Sciatic nerve (tissue), 2 donors: ENCODE measurements around the gene HSPA14. TPM values are rescaled to one million over a fixed set of nuclear protein-coding genes. Genes with fewer than 3 reads are reported as not detected.
"Not testable (repeated sequence)": the region's sequence is repeated elsewhere in the genome, so short reads cannot be mapped to it uniquely, and the experiment has no call there.

ENCODE experiments used
- ATAC-seq: fragments of 200-7000 bp; cut with Tn5 transposase; one replicate; pipeline ENCODE4 v1.9.1; 2020; ENCODE audit warnings: mild to moderate bottlenecking, moderate library complexity
- DNase-seq: peaks from one replicate; pipeline ENCODE4 v3.0.0-alpha.2; 2020; ENCODE audit warnings: low spot score
- intact Hi-C: fragments of 100-400 bp; cut with DNase I; formaldehyde crosslinking; loops from one replicate; pipeline ENCODE4 v1.14.2; 2022
- total RNA-seq: library from RNA; stranded (reverse); fragmentation: NEBNext Ultra II Directional; extraction: Animal tissue kit (Norgen Biotek cat#: 25700); gene quantifications from one replicate; pipeline ENCODE4 v1.2.1, GENCODE V29; 2021
- donor health status: DM: no; HTN: no; CAD: no.
- donor health status: DM: no; HTN: no; CAD: no.

Gene HSPA14
- total RNA-seq, 1 donor from 2014 or later: 10.2 TPM

DNA sequence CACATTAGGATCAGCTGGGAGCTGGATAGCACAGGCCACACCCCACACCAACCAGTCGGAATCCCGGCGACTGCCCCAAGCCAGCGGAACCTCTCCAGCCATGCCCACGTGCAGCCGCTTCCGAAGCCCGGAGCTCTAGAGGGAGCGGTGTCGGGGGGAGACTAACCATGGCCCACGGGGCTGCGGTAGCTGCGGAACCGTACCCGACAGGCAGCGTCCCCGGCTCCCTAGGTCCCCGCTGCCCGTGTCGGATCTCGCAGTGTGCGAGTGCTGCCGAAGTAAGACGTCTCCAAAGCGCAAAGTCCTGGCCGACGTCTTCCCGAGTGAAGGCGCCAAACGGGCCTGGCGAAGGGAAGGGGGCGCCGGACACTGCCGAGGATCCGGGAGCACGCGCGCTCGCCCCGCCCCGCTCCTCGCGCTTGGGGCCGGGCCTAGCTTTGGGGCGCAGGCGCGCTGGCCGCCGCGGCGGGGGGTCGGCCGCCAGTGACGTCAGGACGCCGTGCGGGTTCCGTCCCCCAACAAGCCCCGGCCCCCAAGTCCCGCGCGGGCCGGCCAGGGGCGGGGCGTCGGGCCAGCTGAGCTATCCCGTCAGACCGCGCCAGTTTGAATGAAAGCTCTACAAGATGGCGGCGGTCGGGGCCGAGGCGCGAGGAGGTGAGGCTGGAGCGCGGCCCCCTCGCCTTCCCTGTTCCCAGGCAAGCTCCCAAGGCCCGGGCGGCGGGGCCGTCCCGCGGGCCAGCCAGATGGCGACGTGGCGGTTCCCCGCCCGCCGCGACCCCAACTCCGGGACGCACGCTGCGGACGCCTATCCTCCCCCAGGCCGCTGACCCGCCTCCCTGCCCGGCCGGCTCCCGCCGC, 40.4 kb downstream of the HSPA14 start, which contains the start of gene SUV39H2:
TSS of gene SUV39H2 (plus strand) at position 601 of the 858 bp plus-strand sequence. CDS start at position 624, 23 bp downstream.
- ATAC-seq: peak; percentile 98
- intact Hi-C loops: no loop called here

DNA sequence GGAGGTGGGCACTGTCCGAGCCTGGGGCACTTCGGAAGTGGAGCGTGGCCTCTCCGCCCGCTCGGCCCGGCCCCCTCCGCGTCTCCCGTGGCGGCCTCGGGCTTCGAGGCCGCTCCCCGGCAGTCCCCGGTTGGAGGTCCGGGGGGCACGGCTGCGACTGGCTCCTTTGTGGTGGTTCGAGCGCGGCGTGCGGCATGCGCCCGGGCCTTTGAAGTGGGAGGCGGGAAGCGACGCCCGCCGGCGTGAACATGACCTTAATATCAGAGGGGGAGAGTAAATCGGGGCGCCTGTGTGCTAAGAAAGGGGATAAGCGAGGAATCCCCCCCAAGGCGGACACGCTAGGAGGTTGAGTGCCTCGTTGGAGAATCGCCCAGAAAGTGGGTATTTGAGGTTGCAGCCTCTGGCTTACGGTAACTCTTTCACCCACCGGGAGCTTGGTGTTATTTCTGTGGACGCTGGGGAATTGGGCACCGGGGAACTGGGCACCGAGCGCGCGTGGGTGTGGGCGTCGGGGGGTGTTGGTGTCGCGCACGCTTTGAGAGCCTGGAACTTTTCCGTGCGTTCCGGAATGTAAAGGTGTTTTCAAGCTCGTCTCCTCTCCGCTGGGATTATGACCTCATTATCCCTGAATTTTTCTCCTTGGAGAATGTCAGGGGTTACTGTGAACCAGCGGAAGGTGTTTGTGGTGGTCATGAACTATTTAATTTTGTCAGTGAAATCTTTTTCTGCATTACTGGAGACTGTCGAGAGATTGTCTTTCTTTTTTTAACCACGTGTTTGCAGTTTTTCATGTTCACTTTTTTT, 41.2 kb downstream of the HSPA14 start:
- intact Hi-C loops: no loop called here
- ATAC-seq (no peak), DNase-seq (peak; percentile 61)

More for the DNA sequence above, 40.4 kb downstream of the HSPA14 start, which contains the start of gene SUV39H2:
- DNase-seq: peak; percentile 97

DNA sequence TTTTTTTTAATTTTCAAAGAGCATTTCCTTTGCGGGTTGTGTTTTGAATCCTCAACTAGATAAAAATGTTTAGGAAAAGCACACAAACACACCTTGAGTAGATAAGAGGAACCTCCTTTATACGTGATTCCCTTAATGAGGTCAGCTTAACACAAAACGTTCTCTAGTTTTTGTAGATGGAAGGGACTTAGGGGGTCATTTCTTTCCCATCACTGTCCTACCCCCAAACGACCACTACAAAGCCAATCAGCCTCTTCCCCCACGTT, 41.8 kb downstream of the HSPA14 start:
- DNase-seq: no peak
- intact Hi-C loops: no loop called here
- ATAC-seq: no peak

DNA sequence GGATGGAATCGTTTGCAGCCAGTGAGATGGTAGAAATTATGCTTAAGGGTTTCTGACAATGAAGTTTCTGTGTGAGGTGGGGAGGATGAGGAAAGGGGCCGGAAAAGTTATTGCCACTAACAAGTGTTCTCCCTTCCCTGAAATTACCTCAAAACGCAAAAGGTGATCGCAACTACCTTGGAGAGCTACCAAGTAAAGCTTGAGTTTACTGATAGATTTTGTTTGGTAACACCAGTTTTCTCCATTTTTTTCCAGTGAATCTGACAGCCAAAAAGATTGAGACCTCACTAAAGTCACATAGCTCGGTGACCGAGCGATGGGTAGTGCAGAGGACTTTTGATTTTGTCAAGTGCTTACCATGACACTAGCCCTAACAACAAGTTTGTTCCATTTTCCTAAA, 42.1 kb downstream of the HSPA14 start:
- DNase-seq (no peak), ATAC-seq (no peak)
- intact Hi-C loops: no loop called here

DNA sequence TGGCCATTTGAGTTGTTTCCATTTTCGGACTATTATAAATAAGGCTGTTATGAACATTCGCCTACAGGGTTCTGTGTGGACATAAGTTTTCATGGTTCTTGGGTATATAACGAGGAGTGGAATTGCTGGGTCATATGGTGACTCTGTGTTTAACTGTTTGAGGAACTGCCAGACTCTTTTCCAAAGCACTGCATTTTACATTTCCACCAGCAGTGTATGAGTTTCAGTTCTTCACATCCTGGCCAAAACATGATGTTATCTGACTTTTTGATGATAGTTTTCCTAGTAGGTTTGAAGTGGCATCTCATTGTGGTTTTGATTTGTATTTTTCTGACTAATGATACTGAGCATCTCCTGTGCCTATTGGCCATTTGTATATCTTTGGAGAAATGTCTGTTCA, 46.0 kb downstream of the HSPA14 start:
- intact Hi-C loops: no loop called here
- no peak for DNase-seq
- no peak for ATAC-seq

DNA sequence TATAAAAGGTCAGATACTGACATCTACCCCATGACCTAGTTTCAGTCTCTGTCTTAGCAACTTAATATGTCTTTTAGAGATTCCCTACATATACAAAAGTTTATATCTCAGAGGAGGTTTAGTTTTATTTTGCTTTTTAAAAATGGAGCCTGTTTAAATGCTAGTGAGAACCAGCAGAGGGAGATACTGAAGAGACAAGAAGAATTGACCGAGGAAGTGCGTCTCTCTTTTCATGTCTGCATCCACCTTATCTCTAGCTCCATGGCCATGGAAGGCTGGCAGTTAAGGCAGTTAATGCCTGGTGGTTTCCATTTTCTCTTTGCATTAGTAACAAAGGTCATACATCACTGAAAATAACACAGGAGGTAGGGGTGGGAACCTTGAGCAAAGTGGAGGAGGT, 51.2 kb downstream of the HSPA14 start:
- no peak for DNase-seq
- no peak for ATAC-seq
- intact Hi-C loops: no loop called here

DNA sequence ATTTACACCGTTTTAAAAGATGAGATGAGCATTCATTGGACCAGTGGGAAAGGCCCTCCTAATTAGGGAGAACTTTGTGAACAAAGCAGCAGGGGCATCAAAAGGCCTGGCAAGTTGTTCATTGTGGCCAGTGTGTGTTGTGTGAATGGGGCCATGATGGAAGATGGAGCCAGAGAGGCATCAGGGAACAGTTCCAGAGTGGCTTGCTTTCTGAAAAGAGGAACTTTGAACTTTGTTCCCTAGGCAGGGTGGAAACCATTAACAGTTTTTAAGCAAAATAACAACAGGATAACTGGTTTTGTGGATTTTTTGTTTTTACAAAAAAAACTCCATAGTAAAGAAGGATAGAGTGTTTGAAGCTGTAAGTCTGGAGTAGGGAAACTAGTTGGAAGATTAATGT, 53.0 kb downstream of the HSPA14 start:
- intact Hi-C loops: no loop called here
- DNase-seq (no peak), ATAC-seq (no peak)

DNA sequence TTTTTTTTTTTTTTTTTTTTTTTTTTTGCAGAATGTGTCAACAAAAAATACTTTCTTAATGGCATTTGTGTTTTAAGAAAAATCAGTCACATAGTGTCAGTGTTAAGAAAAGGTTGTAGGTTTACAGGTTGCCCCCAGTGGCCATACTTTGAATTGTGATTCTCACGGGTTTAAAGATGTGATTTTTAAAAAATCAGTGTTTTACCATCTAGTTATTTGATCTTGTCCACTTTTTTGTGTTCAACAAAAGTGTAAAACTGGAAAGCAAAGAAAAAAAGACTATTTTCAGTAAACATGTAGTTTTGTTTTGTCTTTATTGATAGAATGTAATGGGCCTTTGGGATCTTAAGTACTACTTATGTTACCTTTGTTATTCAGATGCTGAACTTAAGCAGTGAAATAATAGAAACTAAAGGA, 66.2 kb downstream of the HSPA14 start:
- ATAC-seq (no peak), DNase-seq (no peak)
- intact Hi-C loops: no loop called here

DNA sequence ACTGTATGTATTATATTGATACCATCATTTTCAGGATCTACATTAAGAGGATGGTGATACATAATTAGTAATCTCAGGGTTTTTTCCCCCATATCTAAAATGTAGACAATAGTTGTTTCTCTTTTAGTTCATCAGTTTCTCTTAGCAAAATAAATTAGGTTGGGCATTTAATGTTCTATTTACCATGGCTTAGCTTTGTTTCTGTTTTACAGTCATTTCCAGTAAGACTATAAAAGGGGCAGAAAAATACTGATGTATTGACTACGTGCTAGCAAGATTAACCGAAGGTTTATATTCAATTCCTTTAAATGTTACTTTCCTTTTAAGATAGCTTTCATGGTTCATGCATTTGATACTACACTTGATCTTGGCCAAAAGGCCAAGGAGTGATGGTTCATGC, 66.8 kb downstream of the HSPA14 start:
- no peak for ATAC-seq
- intact Hi-C loops: no loop called here

DNA sequence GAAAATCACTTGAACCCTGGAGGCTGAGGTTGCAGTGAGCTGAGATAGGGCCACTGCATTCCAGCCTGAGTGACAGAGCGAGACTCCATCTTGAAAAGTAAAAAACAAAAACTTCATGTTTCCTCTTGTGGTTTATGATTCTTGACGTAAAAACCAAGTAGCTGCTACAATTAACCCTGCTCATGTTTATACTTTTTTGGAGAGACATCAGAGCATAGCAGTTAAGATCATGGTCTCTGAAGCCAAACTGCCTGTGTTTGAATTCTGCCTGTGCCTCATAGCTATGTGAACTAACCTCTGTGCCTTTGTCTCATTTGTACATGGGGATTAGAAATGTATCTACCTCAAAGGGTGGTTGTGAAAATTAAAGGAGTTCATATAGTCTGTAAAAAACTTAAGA, 67.8 kb downstream of the HSPA14 start:
- ATAC-seq (no peak), DNase-seq (no peak)
- intact Hi-C loops: no loop called here

More for the DNA sequence above, 66.8 kb downstream of the HSPA14 start:
- DNase-seq: no peak

DNA sequence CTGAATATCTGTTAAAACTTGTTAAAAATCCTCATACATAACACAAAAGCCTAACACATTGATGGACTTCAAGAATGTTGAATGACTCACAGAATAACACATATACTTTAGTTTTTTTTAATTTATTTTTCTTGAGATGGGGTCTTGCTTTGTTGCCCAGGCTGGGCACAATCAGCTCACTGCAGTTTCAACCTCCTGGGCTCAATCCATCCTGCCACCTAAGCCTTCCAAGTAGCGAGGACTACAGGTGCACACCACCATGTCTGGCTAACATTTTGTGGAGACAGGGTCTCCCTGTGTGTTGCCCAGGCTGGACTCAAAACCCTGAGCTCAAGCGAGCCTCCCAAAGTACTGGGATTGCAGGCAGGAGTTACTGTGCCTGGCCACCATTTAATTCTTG, 68.7 kb downstream of the HSPA14 start:
- ATAC-seq: no peak
- no peak for DNase-seq
- intact Hi-C loops: no loop called here

DNA sequence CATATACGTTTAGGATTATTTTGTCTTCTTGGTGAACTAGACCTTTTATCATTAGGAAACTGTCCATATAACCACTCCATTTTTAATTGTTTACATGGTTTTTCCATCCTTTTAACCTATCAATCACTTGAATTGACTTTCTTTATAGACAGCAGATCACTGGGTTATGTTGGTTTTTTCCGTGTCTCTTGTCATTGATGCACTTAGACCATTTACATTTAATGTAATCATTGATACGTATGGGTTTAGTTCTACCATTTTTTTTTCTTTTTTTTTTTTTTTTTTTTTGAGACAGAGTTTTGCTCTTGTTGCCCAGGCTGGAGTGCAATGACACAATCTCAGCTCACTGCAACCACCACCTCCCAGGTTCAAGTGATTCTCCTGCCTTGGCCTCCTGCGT, 69.5 kb downstream of the HSPA14 start:
- intact Hi-C loops, DNase-seq, ATAC-seq: not testable (repeated sequence)

DNA sequence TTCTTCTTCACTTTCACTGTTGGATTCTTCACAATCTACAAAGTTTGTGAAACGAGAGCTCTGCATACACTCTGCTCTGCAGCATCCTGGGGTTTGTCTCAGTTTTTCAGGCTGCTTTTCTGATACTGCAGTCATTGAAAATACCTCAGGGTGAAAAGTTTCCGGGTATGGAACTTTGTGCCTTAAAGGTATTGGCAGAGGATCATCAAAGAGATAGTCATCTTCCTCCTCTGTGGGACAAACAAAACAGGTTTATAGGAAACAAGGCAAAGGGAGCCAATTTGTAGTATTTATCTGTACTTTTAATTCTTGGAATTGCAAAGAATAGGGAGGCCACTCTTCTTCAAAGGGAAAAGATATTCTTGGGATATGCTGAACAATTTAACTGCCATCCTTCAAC, 71.0 kb downstream of the HSPA14 start:
- DNase-seq: no peak
- intact Hi-C loops: no loop called here
- no peak for ATAC-seq

DNA sequence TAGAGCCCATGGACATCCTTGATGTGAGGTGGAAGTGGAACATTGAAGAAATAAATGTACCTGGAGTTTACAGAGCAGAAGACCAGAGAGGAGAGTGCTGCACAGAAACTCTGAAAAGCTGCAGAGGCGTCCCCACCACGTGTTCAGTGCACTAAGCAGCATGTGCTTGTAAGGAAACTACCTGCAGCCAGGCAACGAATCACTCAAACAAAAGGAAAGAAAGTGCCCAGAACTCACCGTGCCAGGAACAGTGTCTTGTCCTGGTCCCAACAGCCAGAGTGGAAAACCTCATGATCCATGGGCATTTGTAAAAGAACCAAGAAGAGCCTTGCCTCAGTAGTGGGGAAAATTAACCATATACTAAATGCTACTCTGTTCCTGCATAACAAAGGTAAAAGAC, 72.8 kb downstream of the HSPA14 start:
- ATAC-seq (no peak), DNase-seq (no peak)
- intact Hi-C loops: no loop called here

DNA sequence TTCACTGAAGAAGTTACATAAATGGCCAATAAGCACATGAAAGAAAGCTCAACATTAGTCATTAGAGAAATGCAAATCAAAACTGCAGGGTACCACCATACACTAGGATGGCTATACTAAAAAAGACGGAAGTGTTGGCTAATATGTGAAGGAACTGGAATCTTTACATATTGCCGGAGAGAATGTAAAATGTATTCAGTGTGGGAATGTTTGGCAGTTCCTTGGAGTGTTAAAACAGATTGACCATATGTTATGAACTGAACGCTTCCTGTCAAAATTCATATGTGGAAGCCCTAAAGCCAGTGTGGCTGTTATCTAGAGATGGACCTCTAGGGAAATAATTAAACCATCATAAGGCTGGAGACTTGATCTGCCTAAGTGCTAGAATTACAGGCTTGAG, 73.7 kb downstream of the HSPA14 start:
- no peak for DNase-seq
- intact Hi-C loops: no loop called here
- ATAC-seq: no peak

DNA sequence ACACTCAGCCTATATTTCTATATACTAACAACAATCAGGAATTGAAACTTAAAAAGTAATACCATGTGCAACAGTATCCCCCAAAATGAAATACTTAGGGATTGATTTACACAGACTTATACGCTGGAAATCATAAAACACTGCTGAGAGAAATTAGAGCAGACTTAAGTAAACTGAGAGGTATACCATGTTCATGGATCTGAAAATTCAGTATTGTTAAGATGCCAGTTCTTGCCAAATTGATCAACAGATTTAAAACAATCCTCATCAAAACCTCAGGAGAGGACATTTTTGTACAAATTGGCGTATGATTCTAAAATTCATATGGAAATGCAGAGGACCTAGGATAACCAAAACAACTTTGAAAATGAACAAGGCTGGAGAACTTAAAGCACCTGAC, 78.5 kb downstream of the HSPA14 start:
- no peak for DNase-seq
- intact Hi-C loops: no loop called here
- no peak for ATAC-seq

DNA sequence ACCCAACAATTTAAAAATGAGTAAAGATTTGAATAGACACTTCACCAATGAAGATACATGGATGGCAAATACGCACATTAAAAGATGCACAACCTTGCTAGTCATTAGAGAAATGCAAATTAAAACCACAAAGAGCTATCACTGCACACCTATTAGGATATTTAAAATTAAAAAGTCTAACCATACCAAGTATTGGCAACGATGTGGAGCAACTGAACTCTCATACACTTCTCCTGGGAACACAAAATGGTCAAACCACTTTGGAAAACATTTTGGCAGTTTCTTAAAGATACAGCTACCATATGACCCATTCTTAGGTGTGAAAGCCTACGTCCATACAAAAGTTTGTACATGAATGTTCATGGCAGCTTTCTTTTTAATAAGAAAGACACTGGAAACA, 79.7 kb downstream of the HSPA14 start:
- intact Hi-C loops: no loop called here
- DNase-seq (no peak), ATAC-seq (no peak)

DNA sequence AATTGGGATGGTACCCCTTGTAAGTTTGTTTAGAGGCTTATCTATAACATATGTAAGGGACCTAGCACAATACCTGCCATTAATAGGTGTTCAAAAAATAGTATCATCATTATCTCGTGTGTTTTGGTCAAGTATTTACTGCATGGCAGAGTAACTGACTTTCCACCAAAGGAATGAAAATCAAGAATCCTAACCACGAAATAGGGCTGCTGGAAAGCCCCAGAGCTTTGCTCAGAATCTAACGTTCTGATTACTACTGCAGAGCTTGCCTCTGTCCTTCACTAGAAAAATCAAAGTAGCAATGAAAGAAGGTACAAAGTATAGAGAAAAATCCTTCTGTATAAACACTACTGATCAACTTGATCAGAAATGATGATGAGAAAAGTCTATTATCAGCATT, 80.9 kb downstream of the HSPA14 start:
- DNase-seq (no peak), ATAC-seq (no peak)
- intact Hi-C loops: no loop called here
